Esophagus muscularis mucosa (tissue), 4 donors: ENCODE data around the gene FBXL7.

Experiments
- CTCF ChIP-seq, 3 experiments: fragments of 200-600 bp in 2 of 3; fragments of 450-650 bp in 1 of 3; sonication (generic) in 2 of 3; IDR thresholded peaks; one replicate each; pipeline ENCODE4 v1.5.1; 2017 to 2019; ENCODE audit warnings: antibody characterized with exemption in 3 of 3, mild to moderate bottlenecking in 2 of 3, moderate library complexity in 1 of 3
- EP300 ChIP-seq: sonication (generic); formaldehyde crosslinking; IDR thresholded peaks from one replicate; pipeline ENCODE4 v1.6.1; 2017; ENCODE audit warnings: antibody characterized with exemption
- POLR2A ChIP-seq: fragments of 450-650 bp; IDR thresholded peaks from one replicate; pipeline ENCODE4 v1.6.1; 2017; ENCODE audit warnings: antibody characterized with exemption, moderate library complexity, mild to moderate bottlenecking, low read depth
- POLR2AphosphoS5 ChIP-seq, 2 donors: sonication (generic); formaldehyde crosslinking; IDR thresholded peaks; one replicate each; pipeline ENCODE4 v1.6.1; 2017; ENCODE audit warnings: antibody characterized with exemption in 2 of 2

DNA sequence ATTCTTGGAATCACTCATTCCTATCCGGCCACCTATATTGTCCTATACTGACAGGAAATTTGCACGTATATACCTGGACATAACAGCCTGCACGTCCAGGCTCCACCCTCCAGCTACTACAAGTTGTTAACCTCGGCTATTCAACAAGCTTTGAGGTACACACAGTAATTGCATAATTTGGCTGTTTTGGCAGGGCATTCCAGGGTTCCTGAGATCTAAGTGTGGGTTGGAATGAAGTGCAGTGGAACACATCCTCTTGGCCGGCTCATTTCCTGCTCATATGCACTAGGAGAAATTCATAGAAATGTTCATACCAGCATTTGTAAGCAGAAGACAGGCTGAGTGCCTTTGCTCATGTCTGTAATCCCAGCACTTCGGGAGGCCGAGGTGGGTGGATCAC lies 222.3 kb downstream of the FBXL7 start:
- TF ChIP-seq CTCF (IDR thresholded peaks at IDR 0.05) (no peak), EP300 (no peak), POLR2A (no peak), POLR2AphosphoS5 (IDR thresholded peaks at IDR 0.05) (no peak)
